Neural crest cell (in vitro differentiated cells): ENCODE data around the gene SYT8. TPM values are rescaled to one million over a fixed set of nuclear protein-coding genes. Genes with fewer than 3 reads are reported as not detected.
"Not testable (repeated sequence)": the region's sequence is repeated elsewhere in the genome, so short reads cannot be mapped to it uniquely, and the experiment has no call there.

Source experiments
- DNase-seq: peaks from one replicate; pipeline ENCODE4 v3.0.0; 2021; ENCODE audit warnings: low read depth, mixed read lengths, low spot score
- H3K27ac Mint-ChIP-seq: one replicate; pipeline ENCODE4 v1.8.0; 2021; ENCODE audit warnings: mild to moderate bottlenecking, mixed read lengths; ENCODE audit not compliant: unreplicated experiment
- H3K27me3 Mint-ChIP-seq: 2 replicates; pipeline ENCODE4 v1.8.0; 2021; ENCODE audit warnings: low read depth, mild to moderate bottlenecking, mixed read lengths
- H3K36me3 Mint-ChIP-seq: 2 replicates; pipeline ENCODE4 v1.8.0; 2021; ENCODE audit warnings: low read depth, mild to moderate bottlenecking, mixed read lengths
- H3K4me1 Mint-ChIP-seq: 2 replicates; pipeline ENCODE4 v1.8.0; 2021; ENCODE audit warnings: mixed read lengths
- H3K4me3 Mint-ChIP-seq: one replicate; pipeline ENCODE4 v1.8.0; 2021; ENCODE audit warnings: mild to moderate bottlenecking, mixed read lengths
- H3K9me3 Mint-ChIP-seq: 2 replicates; pipeline ENCODE4 v1.8.0; 2021; ENCODE audit warnings: mixed read lengths
- CTCF ChIP-seq: fragments of 200-600 bp; sonication (generic); conservative IDR thresholded peaks from 2 replicates; pipeline ENCODE4 v1.5.0; 2021; ENCODE audit warnings: antibody characterized with exemption, mild to moderate bottlenecking
- microRNA-seq: library from miRNA; unstranded; fragments of <30 nt; microRNA quantifications from one replicate; pipeline ENCODE4, GENCODE V29; 2020
- total RNA-seq: library from RNA; stranded (reverse); gene quantifications from 2 replicates; pipeline ENCODE4 v1.2.1, GENCODE V29; 2021

The SYT8 gene
- total RNA-seq, 1 donor from 2014 or later, result not detected

GRCh38 chr11:1883346-1884302 is 48.8 kb downstream of the SYT8 start:
- no peak for DNase-seq
- TF ChIP-seq CTCF, result no peak

DNA sequence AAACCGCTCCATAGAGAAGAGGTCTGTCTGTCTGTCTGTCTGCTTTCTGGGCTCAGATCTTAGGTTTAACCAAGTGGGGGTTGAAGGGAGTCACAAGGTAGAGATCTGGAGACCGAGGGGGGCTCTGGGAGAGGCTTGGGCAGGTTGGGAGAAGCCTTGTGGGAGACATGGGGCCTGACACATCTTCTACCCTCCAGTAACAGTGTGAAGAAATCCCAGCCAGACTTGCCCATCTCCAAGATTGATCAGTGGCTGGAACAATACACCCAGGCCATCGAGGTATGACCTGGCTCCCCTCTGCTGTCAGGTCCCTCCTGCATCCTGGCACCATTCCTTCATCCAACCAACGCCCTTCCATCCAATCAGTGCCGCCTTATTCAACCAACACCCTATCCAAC is 49.5 kb downstream of the SYT8 start:
- no peak for TF ChIP-seq CTCF
- no peak overlapping the region for H3K27ac Mint-ChIP-seq
- DNase-seq, result no peak
- H3K9me3 Mint-ChIP-seq, result no peaks in the 10 kb centered on the region
- no peaks in the 10 kb centered on the region for H3K36me3 Mint-ChIP-seq
- no peak overlapping the region for H3K4me3 Mint-ChIP-seq
- no peaks in the 10 kb centered on the region for H3K4me1 Mint-ChIP-seq
- H3K27me3 Mint-ChIP-seq, result no peaks in the 10 kb centered on the region

More at GRCh38 chr11:1883346-1884302, 48.8 kb downstream of the SYT8 start:
- Mint-ChIP-seq H3K4me1 (no peaks in the 10 kb centered on the region), H3K36me3 (no peaks in the 10 kb centered on the region), H3K9me3 (no peaks in the 10 kb centered on the region), H3K27me3 (no peaks in the 10 kb centered on the region), H3K27ac (no peak overlapping the region), H3K4me3 (no peak overlapping the region)

- H3K4me1 Mint-ChIP-seq, H3K4me3 Mint-ChIP-seq, H3K27ac Mint-ChIP-seq, H3K9me3 Mint-ChIP-seq, H3K36me3 Mint-ChIP-seq, DNase-seq, H3K27me3 Mint-ChIP-seq: not testable (repeated sequence)
Measured at GRCh38 chr11:1886551-1886950, 51.8 kb downstream of the SYT8 start.

Small RNA genes lying within 50 kb of the gene (microRNA-seq; reads per million reads assigned to microRNA genes)
- gene MIR4298 (not detected), gene MIR7847 (not detected)

Other genes starting within 250 kb of the SYT8 start
- not detected in 2 replicates for gene KRTAP5-1, start 249.7 kb upstream of the SYT8 start, total RNA-seq
- gene KRTAP5-2, start 236.7 kb upstream of the SYT8 start, total RNA-seq, result not detected in 2 replicates
- gene KRTAP5-3, start 226.5 kb upstream of the SYT8 start, total RNA-seq, result not detected in 2 replicates
- not detected in 2 replicates for gene KRTAP5-4, start 212.9 kb upstream of the SYT8 start, total RNA-seq
- gene KRTAP5-5, start 205.2 kb upstream of the SYT8 start, total RNA-seq, result not detected in 2 replicates
- not detected in 2 replicates for gene KRTAP5-6, start 137.8 kb upstream of the SYT8 start, total RNA-seq
- gene IFITM10, start 84.4 kb upstream of the SYT8 start, total RNA-seq, result 0.66 TPM in 1 of 2 replicates, not detected in the other
- 95.5 and 109 TPM in 2 replicates for gene CTSD, start 71.1 kb upstream of the SYT8 start, total RNA-seq
- gene TNNI2, start 4.0 kb downstream of the SYT8 start, total RNA-seq, result not detected in 2 replicates
- not detected in 2 replicates for gene LSP1, start 18.1 kb downstream of the SYT8 start, total RNA-seq
- not detected in 2 replicates for gene PRR33, start 56.9 kb downstream of the SYT8 start, total RNA-seq
- not detected in 2 replicates for gene TNNT3, start 84.7 kb downstream of the SYT8 start, total RNA-seq
- gene MRPL23, start 112.3 kb downstream of the SYT8 start, total RNA-seq, result 60.8 and 66.7 TPM in 2 replicates
- 71.3 and 71.8 TPM in 2 replicates for gene H19, start 162.9 kb downstream of the SYT8 start, total RNA-seq